Ramos (cell line): Measurements from ENCODE around the gene USP4.

Experiments
- in situ Hi-C: fragments of 300-500 bp; cut with MboI; formaldehyde crosslinking; loops from one replicate; pipeline ENCODE4 v1.14.3; 2022; ENCODE audit warnings: low sequenced_read_pairs; ENCODE audit not compliant: unreplicated experiment

USP4 gene

DNA sequence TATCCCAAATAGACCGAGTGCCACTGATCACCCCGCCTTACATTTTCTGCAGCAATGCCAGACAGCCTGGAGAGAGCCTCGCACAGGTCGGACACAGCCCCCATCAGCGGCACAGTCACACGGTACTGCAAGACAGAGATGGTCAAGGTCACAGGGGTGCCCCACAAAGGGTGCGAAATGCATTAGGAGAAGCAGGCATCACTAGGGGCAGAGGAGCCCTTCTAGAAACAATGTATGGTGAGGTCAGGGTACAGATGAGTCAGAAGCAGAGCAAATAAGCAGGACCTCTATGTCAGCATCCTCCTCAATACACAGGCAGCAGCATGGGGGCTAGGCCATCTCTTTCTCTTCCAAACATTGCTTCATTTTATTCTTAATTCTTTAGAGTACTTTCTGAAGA lies 41.3 kb downstream of the USP4 start:
- in situ Hi-C loops, result loop anchor here (5.0 kb wide), 1 partner anchor 149 kb away; no protein-coding TSS in a partner anchor

DNA sequence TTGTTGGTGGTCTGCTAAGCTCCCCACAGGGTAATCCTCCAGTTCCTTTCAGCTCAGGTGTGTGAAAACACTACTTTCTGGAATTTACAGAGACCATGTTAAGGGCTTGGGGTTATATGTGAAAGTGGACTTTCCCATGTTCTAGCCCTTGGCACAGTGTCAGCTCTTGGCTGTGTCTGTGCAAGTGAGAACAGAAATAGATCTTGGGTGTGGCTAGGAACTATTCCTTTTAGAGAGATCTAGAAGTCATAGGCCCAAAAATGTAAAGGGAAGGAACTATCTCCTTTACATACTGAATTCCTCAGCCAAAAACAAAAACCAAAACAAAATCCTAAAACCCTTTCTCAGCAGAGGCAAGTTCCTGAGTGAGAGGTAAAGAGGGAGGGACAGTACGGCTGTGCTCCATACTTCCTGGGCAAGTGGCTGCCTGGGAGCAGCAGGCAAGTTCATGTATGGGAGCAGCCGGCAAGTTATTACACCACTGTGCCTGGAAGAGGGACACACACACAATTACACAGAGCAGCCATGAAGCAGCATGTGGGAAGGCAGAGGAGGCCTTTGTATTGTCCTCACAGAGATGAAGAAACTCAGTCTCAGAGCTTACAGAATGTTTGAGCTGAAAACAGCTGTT lies 43.0 kb downstream of the USP4 start:
- in situ Hi-C loops, result loop anchor here (5.0 kb wide), 1 partner anchor 150 kb away; no protein-coding TSS in a partner anchor

DNA sequence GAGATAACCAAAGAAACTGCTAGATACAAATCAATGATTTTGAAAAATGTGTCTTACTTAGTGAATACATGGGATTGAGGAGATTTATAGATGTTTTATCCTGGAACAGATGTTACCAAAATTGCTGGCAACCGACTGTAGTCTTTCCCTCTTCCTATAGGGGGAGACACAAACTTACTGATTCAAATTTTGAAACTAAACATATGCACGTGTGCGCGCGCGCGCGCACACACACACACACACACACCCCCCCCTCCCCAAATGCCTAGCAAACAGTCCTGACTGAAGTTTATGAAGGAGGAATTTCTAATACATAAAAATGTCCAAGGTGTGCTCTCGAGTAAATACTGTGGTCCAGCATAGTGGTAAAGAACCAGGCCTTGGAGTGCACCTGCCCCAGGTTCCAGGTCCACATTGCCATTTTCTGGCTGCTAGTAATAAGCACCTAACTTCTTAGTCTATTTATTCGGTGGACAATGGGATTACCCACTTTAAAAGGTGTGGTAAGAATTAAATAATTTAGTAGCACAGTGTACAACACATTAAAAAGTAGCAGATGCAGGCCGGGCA lies 44.3 kb downstream of the USP4 start:
- in situ Hi-C loops, result loop anchor here (5.0 kb wide), 1 partner anchor 152 kb away; no protein-coding TSS in a partner anchor

DNA sequence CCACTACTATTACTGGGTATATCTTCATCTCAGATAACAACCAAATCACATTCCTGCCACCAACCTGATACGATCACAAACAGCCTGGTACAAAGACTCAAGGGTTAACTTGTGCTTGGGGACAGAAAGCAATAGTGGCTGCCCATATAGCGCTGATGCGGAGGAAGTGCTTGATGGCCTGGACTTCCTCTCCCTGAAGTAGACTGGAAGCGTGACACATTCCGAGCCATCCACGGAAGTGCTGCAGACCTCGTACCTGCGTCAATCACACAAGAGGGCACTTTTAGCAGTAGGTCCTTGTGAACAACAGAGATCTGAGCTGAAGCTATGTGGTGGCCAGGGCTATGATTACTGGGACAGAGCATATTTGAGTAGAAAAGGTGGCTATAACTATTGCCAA lies 45.5 kb downstream of the USP4 start:
- in situ Hi-C loops, result no loop called here

DNA sequence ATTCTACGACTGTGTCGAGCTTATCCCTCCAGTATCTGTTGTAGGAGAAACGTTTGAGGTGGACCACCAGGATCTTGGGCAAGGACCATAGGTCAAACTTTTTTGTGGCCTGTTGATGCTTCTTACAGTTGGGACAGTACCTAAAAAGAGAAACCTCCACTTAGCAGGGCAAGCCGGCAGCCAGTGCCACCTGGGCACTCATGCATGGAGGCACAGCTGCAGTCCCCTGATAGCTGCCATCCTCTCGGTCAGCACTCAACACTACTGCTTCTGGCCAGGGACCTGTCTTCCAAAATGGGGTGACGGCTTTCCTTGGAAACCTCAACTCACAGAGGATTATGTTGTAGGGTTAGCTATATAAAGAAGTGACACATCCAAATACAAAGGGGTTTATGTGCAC lies 55.9 kb downstream of the USP4 start:
- in situ Hi-C loops, result no loop called here

DNA sequence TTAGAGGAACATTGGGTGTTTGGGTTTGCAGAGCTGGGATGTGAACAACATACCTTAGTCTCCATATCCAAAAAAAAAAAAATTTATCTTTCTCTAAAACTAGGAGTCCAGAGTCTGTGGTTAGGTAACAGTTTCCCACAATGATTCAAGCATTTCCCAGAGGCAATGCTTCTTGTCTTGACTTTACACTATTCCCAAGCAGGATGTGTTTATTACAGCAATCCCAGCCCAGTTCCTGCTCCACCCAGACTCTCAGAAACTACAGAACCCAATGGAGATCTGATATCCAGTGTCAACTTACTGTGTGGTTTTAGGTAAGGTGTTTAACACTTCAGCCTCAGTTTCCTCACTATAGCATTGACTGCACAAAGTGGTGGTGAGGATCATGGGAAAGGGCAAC lies 60.5 kb downstream of the USP4 start:
- in situ Hi-C loops, result no loop called here

DNA sequence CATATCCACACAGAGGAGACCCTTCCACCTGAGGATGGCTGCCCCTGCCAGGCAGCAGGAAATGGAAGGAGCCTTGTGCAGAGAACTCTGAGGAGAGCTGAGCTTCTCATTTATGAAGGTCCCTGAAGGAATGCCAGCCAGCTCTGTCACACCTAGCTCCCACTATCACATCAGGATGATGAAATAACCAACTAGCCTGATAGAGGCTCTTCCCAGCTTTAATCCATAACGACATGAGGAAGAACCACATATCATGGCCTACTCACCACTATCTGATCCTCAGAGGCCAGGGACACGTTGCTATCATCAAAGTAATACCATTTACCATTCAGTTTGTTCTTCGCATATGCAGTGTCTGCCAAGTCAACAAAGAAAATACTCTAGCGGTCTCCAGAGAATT lies 61.3 kb downstream of the USP4 start:
- in situ Hi-C loops, result no loop called here

DNA sequence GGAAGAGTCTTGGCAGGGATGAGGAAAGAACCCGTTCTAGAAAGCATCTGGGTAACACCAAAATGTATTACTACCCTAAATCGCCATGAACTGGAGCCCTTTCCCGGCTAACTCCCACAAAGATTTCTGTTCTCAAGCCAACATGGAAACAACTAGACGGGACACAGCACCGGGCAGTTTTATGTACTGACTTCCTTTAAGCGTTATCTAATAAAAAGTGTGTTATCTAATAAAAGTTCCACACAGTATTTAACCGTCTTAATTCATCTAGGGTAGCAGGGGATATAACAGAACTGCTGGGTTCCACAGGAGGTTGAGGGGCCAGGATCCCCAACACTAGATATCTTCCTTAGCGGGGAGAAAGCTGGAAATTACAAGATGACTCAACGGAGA lies 62.5 kb downstream of the USP4 start:
- in situ Hi-C loops, result no loop called here

DNA sequence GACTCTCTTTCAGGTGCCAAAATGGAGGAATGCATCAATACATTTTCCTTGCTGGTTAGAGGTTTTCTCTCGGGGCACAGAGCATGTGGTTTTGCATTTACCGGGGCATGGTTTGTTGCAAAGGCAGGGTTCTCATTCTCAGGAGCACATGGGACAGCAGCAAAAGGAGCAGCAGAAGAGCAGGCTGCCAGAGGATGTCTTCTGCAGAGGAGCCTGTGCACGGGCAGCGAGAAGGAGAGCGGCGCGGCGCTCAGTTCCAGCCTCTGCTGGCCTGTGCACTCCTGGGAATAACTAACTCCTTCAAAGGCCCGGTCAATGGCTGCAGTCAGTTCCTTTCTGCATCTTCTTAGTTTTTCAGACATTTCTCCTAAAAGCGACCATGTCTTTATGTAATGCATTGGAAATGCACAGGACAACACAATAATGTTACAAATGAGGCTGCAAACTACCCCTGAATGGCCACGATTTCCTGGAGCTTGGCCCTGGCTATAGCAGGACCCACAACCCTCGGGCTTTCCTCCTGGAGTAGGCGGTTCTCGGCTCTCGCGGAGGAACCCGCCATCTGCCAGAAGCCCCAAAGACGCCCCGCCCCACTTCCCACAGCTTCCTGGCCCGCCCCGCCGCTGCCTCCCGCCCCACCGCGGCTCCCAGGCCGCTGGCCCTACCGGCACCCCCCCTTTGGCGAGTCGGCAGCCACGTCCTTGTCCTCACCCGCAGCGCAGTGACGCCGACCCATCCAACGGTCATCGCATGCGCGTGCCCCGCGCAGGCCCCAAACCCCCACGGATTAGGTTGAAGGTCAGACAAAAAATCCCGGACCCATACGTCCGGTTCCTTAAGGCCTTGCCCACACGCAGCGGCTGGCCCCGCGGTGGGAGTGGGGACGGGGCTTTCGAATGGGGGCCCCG lies 63.1 kb downstream of the USP4 start, which contains the start of gene C3orf62:
TSS of gene C3orf62 (minus strand) at position 758 of the 908 bp plus-strand sequence. CDS start at position 398, 360 bp downstream.
- in situ Hi-C loops, result no loop called here

DNA sequence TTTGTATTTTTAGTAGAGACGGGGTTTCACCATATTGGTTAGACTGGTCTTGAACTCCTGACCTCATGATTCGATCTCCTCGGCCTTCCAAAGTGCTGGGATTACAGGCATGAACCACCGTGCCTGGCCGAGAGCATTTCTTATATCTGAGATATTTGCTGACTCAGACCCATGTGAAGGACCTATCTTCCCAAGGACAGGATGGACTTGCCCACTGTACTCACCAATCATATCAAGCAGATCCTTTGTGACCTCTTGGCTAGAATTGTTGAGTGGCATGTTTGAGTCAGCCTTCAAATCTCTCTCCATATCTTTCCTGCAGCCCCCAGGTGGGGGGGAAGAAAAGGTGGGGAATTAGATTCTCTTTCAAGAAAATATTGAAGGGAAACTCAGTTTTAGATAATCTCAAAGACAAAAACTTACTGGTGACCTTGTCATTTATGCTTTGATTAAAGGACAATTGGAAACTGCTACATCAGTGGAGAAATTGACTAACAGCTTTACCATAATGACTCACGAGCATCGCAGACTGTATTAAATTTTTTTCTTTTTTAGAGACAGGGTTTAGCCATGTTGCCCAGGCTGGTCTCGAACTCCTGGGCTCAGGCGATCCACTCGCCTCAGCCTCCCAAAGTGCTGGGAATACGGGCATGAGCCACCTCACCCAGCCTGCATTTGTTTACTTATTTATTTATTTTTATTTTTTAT lies 65.9 kb downstream of the USP4 start:
- in situ Hi-C loops, result no loop called here

DNA sequence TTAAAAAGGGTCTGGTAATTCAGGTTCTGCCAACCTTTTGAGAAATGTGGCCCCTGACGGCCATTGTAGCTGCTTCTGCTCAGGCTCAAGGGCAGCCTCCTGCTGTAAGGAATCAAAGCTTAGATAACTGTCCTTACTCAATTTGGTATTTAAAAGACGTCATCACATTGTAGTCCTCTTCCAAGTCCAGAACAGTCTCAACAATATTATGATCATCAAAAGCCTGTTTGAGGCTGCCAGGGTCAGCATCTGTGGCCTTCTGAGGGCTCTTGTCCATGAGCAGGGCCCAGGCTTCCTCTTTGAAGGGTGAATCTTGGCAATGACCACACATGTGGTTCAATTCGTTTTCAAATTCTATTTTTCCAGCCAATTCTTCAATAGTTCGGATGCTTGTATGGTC lies 68.8 kb downstream of the USP4 start:
- in situ Hi-C loops, result no loop called here

DNA sequence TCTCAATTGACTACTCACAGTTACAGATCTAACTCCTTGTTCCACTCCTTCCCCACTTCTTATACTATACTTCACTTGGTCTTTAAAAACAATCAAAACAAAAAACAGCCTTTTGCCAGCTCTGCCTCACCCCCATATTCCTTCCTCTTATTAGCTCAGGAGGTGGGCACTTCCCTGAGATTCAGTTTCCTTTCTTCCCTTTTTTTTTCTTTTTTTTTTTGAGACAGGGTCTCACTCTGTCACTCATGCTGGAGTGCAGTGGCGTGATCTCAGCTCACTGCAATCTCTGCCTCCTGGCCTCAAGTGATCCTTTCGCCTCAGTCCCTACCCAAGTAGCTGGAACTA lies 69.7 kb downstream of the USP4 start:
- in situ Hi-C loops, result no loop called here

DNA sequence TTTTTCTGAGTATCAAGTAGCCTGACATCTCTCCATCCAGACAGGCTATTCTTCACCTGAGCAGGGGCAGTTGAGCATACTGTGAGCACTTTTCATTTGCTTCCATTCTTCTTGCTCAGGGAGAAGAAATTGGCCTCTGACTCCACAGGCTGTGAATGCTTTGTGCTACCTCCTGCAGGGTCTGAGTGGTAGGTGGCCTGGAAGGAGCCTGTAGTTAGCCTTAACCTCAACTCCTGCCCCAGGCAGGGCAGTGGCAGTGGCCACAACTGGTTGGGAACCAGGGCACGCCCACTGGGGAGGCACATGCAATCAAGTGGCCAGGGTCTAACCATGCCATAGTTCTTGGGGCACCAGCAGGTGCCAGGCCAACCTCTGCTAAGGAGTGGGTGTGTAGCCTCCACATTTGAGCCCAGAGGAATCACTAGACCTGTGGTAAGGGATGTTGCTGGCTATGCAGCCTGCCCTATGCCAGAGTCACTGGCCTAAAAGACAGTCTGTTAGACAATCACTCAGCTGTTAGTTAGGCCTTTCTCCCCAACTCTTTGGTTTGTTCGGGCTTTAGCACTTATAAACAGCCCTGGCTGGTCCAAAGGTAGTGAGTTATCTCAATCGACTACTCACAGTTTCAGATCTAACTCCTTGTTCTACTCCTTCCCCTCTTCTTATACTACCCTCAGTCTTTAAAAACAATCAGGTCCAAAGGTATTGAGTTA lies 70.3 kb downstream of the USP4 start:
- in situ Hi-C loops, result no loop called here

DNA sequence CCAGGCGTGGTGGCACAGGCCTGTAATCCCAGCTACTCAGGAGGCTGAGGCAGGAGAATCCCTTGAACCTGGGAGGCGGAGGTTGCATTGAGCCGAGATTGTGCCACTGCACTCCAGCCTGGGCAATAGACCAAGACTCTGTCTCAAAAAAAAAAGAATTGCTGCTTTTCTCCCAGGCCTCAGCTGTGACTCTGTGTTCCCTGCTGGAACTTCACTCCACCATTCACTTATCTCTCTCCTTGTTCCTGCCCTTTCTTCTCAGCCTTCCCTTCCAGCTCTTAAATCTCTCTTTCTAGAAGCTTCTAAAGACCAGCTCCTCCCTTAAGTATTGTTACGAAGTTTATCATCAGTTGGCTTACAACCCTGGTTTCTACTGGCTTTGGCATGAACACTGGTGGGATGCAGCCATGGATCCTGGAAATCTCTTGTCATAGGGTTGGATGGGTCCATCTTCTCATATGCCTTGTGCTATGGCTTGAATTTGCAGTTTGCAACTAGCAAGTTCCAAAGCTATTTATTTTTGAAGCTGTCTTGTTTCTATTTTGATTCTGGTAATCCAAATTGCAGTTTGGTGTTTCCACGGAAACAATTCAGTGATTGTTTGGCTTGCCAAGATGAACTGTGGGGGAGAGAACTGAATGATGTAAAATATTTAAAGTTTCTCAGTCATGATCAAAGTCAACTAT lies 73.3 kb downstream of the USP4 start:
- in situ Hi-C loops, result no loop called here

DNA sequence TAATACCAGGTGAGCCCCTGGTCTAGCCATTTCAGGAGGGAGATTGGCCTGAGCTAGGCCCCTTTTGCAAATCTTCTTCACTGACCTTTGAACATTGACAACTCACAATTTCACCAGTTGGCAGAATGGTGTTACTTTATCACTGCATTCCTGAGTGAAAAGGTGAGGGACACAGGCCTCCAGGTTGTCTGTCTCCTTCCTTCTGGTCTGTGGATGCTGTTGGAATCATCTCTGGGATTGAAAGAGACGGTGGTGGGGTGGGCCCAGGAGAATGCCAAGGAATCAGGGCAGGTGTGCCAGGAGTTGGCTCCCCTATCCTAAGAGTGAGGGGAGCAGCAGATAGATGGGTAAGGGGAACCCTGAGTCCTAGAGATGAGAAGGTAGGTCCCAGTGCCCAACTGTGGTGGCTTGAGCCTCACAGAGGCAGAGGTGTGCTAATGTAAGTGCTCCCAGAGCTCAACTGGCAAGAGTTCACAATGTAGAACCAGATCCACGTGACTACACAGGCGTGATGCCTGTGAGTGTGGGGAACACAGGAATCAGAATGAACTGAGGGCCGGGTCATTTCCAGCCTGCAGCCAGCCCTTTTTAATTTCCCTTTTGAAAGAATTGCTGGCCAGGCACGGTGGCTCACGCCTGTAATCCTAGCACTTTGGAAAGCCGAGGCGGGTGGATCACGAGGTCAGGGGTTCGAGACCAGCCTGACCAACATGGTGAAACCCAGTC lies 74.0 kb downstream of the USP4 start:
- in situ Hi-C loops, result no loop called here

DNA sequence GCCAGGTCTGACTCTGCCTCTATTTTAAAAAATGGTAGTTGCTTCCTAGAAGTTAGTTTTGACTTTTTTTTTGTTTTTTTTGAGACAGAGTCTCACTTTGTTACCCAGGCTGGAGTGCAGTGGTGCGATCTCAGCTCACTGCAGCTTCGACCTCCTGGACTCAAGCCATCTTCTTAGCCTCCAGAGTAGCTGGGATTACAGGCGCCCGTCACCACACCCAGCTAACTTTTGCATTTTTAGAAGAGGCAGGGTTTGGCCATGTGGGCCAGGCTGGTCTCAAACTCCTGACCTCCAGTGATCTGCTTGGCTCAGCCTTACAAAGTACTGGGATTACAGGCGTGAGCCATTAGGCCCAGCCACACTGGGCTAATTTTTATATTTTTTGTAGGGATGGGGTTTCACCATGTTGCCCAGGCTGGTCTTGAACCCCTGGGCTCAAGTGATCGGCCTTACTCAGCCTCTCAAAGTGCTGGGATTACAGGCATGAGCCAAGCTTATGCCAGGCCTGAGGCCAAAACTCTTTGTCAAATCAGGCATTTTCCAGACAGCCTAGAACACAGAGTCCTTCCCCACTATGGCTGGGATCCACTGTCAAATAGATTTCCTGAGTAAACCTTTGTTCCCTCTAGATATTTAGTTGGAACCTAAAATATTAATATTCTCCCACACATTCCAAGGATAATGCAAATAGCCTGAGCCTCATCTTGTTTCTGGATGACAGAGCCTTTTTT lies 76.5 kb downstream of the USP4 start:
- in situ Hi-C loops, result no loop called here

DNA sequence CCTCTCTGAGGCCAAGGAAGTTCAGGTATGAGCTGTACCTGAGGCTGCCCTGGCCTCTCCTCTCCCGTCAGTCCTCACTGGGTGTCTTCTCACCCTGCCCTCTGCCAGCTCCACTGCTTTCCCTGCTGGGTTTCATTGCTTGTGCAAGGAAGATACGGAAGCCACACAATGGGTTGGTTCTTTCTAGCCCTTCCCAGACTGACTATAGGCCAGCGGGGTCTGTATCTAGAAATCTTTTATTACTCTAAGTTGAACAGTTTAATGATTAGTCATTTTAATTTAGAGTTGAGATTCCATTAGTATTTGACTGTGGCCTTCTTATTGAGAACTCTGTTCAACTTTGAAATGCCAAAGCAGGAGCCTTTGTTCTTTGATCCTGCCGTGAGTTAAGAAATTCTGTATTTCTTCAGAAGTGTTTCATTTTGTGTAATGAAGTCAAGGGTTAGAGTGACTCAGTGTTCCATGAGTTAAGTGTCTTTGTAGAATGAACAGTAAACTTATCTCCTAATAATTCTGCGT lies 79.0 kb downstream of the USP4 start:
- in situ Hi-C loops, result no loop called here

DNA sequence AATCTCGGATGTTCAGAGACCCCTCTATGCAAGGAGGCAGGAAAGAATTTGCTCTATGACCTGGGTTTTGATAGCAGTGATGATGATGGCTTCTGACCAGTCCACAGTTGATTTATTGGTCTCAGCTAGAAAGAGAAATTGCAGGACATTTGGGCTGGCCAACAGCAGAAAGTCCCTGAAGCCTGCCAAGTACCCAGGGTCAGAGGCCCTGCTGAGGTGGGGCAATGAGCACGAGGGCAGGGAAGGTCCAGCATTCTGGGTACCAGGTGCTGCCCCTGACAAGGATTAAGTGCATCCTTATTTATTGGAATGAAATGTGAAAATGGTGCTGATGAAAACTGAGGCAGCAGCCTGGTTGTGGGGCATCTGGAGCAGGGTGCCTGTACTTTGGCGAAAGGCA lies 82.7 kb downstream of the USP4 start:
- in situ Hi-C loops, result no loop called here
